Mammary epithelial cell (primary cell): ENCODE results near the gene CAMTA1.

ENCODE experiments used
- EZH2 ChIP-seq: IDR thresholded peaks from 2 replicates; pipeline ENCODE4 v1.6.1; 2012; ENCODE audit warnings: low read length, inconsistent platforms, borderline replicate concordance
- TF ChIP-seq, protein P1 (sequence below), 2 donors: IDR thresholded peaks in 1 of 2; conservative IDR thresholded peaks in 1 of 2; 2 replicates each; pipeline ENCODE4 v1.5.1; 2011 to 2012; ENCODE audit warnings: inconsistent platforms in 2 of 2, low read length in 2 of 2, mild to moderate bottlenecking in 2 of 2, control low read depth in 1 of 2, low read depth in 1 of 2; ENCODE audit not compliant: insufficient read depth in 1 of 2; ENCODE audit errors: extremely low read depth in 1 of 2

DNA sequence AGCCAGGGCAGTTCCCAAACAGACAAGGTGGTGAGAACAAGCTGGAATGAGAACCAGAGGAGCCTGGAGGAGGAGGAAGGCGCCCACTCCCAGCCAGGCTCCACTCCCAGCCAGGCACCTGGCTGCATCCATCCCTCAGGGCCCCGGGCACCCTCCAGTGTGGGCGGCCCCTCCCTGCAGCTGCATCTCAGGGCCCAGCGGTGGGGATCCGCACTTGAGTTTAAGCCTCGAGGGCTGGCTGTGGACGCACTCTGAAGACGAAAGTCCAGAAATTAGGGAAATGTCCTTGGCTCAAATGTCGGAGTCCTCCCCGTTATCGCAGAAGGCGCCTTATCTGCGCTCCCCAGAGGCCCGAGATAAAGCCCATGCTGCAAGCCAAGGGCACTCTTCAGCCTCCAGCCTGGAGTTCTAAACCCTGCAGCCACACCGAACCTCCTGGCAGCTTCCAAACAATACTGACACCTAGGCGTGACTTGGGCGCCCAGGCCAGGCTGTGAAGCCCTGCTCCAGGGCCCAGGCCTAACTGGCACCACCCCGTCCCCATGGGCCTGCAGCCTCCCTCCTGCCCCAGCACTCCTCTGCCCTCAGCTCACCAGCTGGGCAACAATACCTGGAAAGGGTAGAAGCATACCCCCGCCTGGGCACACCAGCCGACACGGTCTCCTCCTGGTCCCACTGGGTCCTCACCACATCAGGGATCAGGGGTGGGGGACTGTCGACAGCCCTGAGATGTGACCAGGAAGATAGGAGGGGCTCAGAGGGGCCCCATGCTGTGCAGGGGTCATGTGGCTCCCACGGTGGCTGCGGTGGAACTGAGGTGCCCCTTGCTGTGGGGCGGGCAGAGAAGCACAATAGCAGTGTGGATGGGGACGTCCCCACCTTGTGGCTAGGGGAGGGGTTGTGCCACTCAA, 801.0 kb downstream of the CAMTA1 start:
- TF ChIP-seq, protein P1, sequence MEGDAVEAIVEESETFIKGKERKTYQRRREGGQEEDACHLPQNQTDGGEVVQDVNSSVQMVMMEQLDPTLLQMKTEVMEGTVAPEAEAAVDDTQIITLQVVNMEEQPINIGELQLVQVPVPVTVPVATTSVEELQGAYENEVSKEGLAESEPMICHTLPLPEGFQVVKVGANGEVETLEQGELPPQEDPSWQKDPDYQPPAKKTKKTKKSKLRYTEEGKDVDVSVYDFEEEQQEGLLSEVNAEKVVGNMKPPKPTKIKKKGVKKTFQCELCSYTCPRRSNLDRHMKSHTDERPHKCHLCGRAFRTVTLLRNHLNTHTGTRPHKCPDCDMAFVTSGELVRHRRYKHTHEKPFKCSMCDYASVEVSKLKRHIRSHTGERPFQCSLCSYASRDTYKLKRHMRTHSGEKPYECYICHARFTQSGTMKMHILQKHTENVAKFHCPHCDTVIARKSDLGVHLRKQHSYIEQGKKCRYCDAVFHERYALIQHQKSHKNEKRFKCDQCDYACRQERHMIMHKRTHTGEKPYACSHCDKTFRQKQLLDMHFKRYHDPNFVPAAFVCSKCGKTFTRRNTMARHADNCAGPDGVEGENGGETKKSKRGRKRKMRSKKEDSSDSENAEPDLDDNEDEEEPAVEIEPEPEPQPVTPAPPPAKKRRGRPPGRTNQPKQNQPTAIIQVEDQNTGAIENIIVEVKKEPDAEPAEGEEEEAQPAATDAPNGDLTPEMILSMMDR (conservative IDR thresholded peaks at IDR 0.05 in 1 of 2, IDR thresholded peaks at IDR 0.05 in 1 of 2; ENCODE audit: extremely low read depth in 1 of 2, insufficient read depth in 1 of 2, low read depth in 1 of 2, low read length in 2 of 2) = no peak
- no peak for TF ChIP-seq EZH2
